IMR-90 (cell line): Measurements from ENCODE around the gene RPTOR. TPM values are rescaled to one million over a fixed set of nuclear protein-coding genes. Genes with fewer than 3 reads are reported as not detected.

ENCODE experiments used
- ATAC-seq: fragments of 200-7000 bp; cut with Tn5 transposase; 2 replicates; pipeline ENCODE4 v1.9.1; 2020; ENCODE audit warnings: low read depth, mild to moderate bottlenecking, moderate library complexity
- BruUV-seq: library from RNA; stranded (reverse); fragments of 400-500 nt; replicated peaks from 2 replicates; lab custom pipeline; 2021; lab: Mats Ljungman, UMichigan
- CTCF ChIA-PET: fragments of 300-600 bp; formaldehyde crosslinking; extraction: SDS; loops from one replicate; lab custom pipeline; 2021; ENCODE audit warnings: antibody characterized with exemption; lab: Yijun Ruan, JAX
- POLR2A ChIA-PET: fragments of 300-600 bp; sonication (Branson Sonifier 250); formaldehyde crosslinking; loops from one replicate; lab custom pipeline; 2022; ENCODE audit warnings: antibody characterized with exemption; ENCODE audit not compliant: unreplicated experiment; lab: Charles Lee
- DNase-seq: peaks from one replicate; pipeline ENCODE4 v3.0.0; 2013
- H2AFZ ChIP-seq: replicated peaks from 2 replicates; pipeline ENCODE3; 2013; ENCODE audit warnings: low read length, mild to moderate bottlenecking; ENCODE audit not compliant: poor library complexity
- H2AK5ac ChIP-seq: 2 replicates; pipeline ENCODE4 v1.6.1; 2013; ENCODE audit warnings: low read depth, low read length, inconsistent platforms
- H2AK9ac ChIP-seq: replicated peaks from 2 replicates; pipeline ENCODE3; 2013; ENCODE audit warnings: mild to moderate bottlenecking, low read depth, low read length, moderate library complexity; ENCODE audit not compliant: poor library complexity
- H2BK120ac ChIP-seq: 2 replicates; pipeline ENCODE4 v1.6.1; 2013; ENCODE audit warnings: low read depth, low read length, inconsistent platforms
- H2BK15ac ChIP-seq: 3 replicates; pipeline ENCODE4 v1.6.1; 2013; ENCODE audit warnings: low read depth, low read length, inconsistent platforms
- H2BK20ac ChIP-seq: 2 replicates; pipeline ENCODE4 v1.6.1; 2013; ENCODE audit warnings: low read depth, mild to moderate bottlenecking, inconsistent platforms, low read length, moderate library complexity
- H2BK5ac ChIP-seq: 2 replicates; pipeline ENCODE4 v1.6.1; 2013; ENCODE audit warnings: mild to moderate bottlenecking, low read depth, low read length, inconsistent platforms; ENCODE audit not compliant: poor library complexity, severe bottlenecking
- H3K14ac ChIP-seq: replicated peaks from 2 replicates; pipeline ENCODE4 v1.6.1; 2013; ENCODE audit warnings: low read depth, low read length, inconsistent platforms
- H3K18ac ChIP-seq: 2 replicates; pipeline ENCODE4 v1.6.1; 2013; ENCODE audit warnings: low read depth, low read length, control low read depth
- H3K23ac ChIP-seq: 2 replicates; pipeline ENCODE4 v1.6.1; 2013; ENCODE audit warnings: low read depth, low read length, inconsistent platforms
- H3K27ac ChIP-seq: 2 replicates; pipeline ENCODE4 v1.5.1; 2013; ENCODE audit warnings: mild to moderate bottlenecking, control low read depth, low read length; ENCODE audit not compliant: insufficient read depth
- H3K27me3 ChIP-seq: 2 replicates; pipeline ENCODE4 v1.6.1; 2013; ENCODE audit warnings: low read length; ENCODE audit not compliant: control insufficient read depth, insufficient read depth
- H3K36me3 ChIP-seq: 2 replicates; pipeline ENCODE4 v1.6.1; 2013; ENCODE audit warnings: low read length, mixed read lengths; ENCODE audit not compliant: control insufficient read depth, insufficient read depth
- H3K4ac ChIP-seq: 2 replicates; pipeline ENCODE4 v1.6.1; 2013; ENCODE audit warnings: low read depth, low read length, inconsistent platforms
- H3K4me1 ChIP-seq: 2 replicates; pipeline ENCODE4 v1.6.1; 2013; ENCODE audit warnings: low read length, mixed read lengths; ENCODE audit not compliant: control insufficient read depth, insufficient read depth
- H3K4me2 ChIP-seq: 2 replicates; pipeline ENCODE4 v1.6.1; 2013; ENCODE audit warnings: low read depth, mild to moderate bottlenecking, control low read depth, low read length, moderate library complexity
- H3K4me3 ChIP-seq: 2 replicates; pipeline ENCODE4 v1.5.1; 2013; ENCODE audit warnings: low read depth, mild to moderate bottlenecking, control low read depth, low read length, moderate library complexity; ENCODE audit not compliant: insufficient read depth
- H3K56ac ChIP-seq: 2 replicates; pipeline ENCODE4 v1.6.1; 2013; ENCODE audit warnings: low read length, inconsistent platforms; ENCODE audit not compliant: insufficient read depth; ENCODE audit errors: extremely low read depth
- H3K79me1 ChIP-seq, 2 experiments: 2 replicates each; pipeline ENCODE4 v1.6.1; 2013; ENCODE audit warnings: low read length in 2 of 2, inconsistent platforms in 1 of 2, low read depth in 1 of 2
- H3K9ac ChIP-seq: 2 replicates; pipeline ENCODE4 v1.6.1; 2013; ENCODE audit warnings: low read depth, low read length, control low read depth
- H3K9me1 ChIP-seq: 2 replicates; pipeline ENCODE4 v1.6.1; 2013; ENCODE audit warnings: low read length, inconsistent platforms; ENCODE audit not compliant: insufficient read depth
- H3K9me3 ChIP-seq: 2 replicates; pipeline ENCODE4 v1.6.1; 2013; ENCODE audit warnings: low read length; ENCODE audit not compliant: control insufficient read depth, insufficient read depth
- H4K20me1 ChIP-seq: 2 replicates; pipeline ENCODE4 v1.6.1; 2013; ENCODE audit warnings: low read length, inconsistent platforms; ENCODE audit not compliant: insufficient read depth
- H4K5ac ChIP-seq: 2 replicates; pipeline ENCODE4 v1.6.1; 2013; ENCODE audit warnings: mild to moderate bottlenecking, low read depth, low read length, control low read depth
- H4K8ac ChIP-seq, 2 experiments: 2 replicates each; pipeline ENCODE4 v1.6.1; 2013; ENCODE audit warnings: low read depth in 2 of 2, low read length in 2 of 2, control low read depth in 1 of 2, inconsistent platforms in 1 of 2
- H4K91ac ChIP-seq: 2 replicates; pipeline ENCODE4 v1.6.1; 2013; ENCODE audit warnings: low read depth, low read length, inconsistent platforms; ENCODE audit not compliant: insufficient read depth
- BHLHE40 ChIP-seq: fragments of 150-350 bp; IDR thresholded peaks from 2 replicates; pipeline ENCODE4 v1.6.1; 2016; ENCODE audit warnings: mild to moderate bottlenecking, low read depth, low read length
- ELK1 ChIP-seq: fragments of 150-350 bp; IDR thresholded peaks from 2 replicates; pipeline ENCODE4 v1.6.1; 2016; ENCODE audit warnings: low read depth, mild to moderate bottlenecking, low read length, moderate library complexity, borderline replicate concordance
- FOS ChIP-seq: fragments of 150-350 bp; IDR thresholded peaks from 2 replicates; pipeline ENCODE4 v1.6.1; 2016; ENCODE audit warnings: low read depth, low read length
- NFE2L2 ChIP-seq: fragments of 150-350 bp; IDR thresholded peaks from 2 replicates; pipeline ENCODE4 v1.6.1; 2016; ENCODE audit warnings: low read depth, mild to moderate bottlenecking, low read length
- POLR2A ChIP-seq: IDR thresholded peaks from 2 replicates; pipeline ENCODE4 v1.6.1; 2012; ENCODE audit warnings: mild to moderate bottlenecking, low read depth, low read length
- RCOR1 ChIP-seq: IDR thresholded peaks from 2 replicates; pipeline ENCODE4 v1.6.1; 2012; ENCODE audit warnings: mild to moderate bottlenecking, low read length, improper control_type of control experiment; ENCODE audit not compliant: insufficient replicate concordance
- RFX5 ChIP-seq: IDR thresholded peaks from 2 replicates; pipeline ENCODE4 v1.8.0; 2012; ENCODE audit warnings: low read depth, mild to moderate bottlenecking, low read length, moderate library complexity
- WGBS, 2 experiments: methylation state at CpG; one replicate each; pipeline versions ENCODE4 v1.1.5 to v1.1.7; 2013; ENCODE audit warnings: missing lambda C conversion rate in 2 of 2; ENCODE audit not compliant: insufficient read length in 1 of 2; ENCODE audit errors: extremely low coverage in 2 of 2; 5-methylcytosine and 5-hydroxymethylcytosine counted together
- dilution Hi-C: fragments of 300-500 bp; cut with HindIII; formaldehyde crosslinking; loops from one replicate; pipeline ENCODE4 v1.14.3; 2018; ENCODE audit warnings: low sequenced_read_pairs; ENCODE audit not compliant: unreplicated experiment
- in situ Hi-C: fragments of 300-500 bp; cut with MboI; formaldehyde crosslinking; loops from 3 replicates; pipeline ENCODE4 v1.14.3; 2019; ENCODE audit warnings: low sequenced_read_pairs, inconsistent platforms, mixed read lengths
- intact Hi-C: fragments of 100-400 bp; cut with micrococcal nuclease; formaldehyde crosslinking; loops from 2 replicates; pipeline ENCODE4 v1.10.0; 2022
- polyA plus RNA-seq, 3 experiments: library from polyadenylated mRNA; depleted of rRNA; stranded (reverse); fragments of >200 nt; gene quantifications; 2 replicates each; pipeline ENCODE4 v1.2.3, GENCODE V29; 2012; ENCODE audit warnings: low replicate concordance in 1 of 3
- total RNA-seq: library from RNA; depleted of rRNA; stranded (reverse); fragments of >200 nt; gene quantifications from 2 replicates; pipeline ENCODE4 v1.2.3, GENCODE V29; 2012
- TF ChIP-seq, protein P1 (sequence below): fragments of 150-350 bp; IDR thresholded peaks from 2 replicates; pipeline ENCODE4 v1.6.1; 2017; ENCODE audit warnings: mild to moderate bottlenecking, antibody characterized with exemption, low read length, low read depth

Gene RPTOR
- total and polyA plus RNA-seq, 2 of the 4 experiments (the other 2 are of a cell fraction), result 10.8 to 14.7 TPM

- Histone ChIP-seq H3K4me2 (peak overlapping the region; percentile 28), H2BK120ac (peak overlapping the region; percentile 90), H3K79me1 (peaks cover 25 to 87% of the 10 kb centered on the region in 2 experiments), H3K56ac (peak overlapping the region; percentile 73; the same call in 1 of the 2 replicates), H3K9ac (peak overlapping the region; percentile 4; the same call in 1 of the 2 replicates), H3K23ac (peak overlapping the region; percentile 83), H2BK15ac (peak overlapping the region; percentile 88), H4K5ac (peak overlapping the region; percentile 85), H2AK9ac (peak overlapping the region; percentile 82), H3K27me3 (no peaks in the 10 kb centered on the region), H4K20me1 (no peaks in the 10 kb centered on the region), H2AK5ac (peak overlapping the region; percentile 84), H4K8ac (peak overlapping the region; percentile 49 to 95), H3K14ac (peak overlapping the region; percentile 92), H3K9me1 (peaks cover 32% of the 10 kb centered on the region), H4K91ac (peak overlapping the region; percentile 91), H2AFZ (peak overlapping the region; percentile 74), H3K4me1 (peaks cover 29% of the 10 kb centered on the region), H3K18ac (peak overlapping the region; percentile 90), H3K4me3 (no peak overlapping the region), H2BK20ac (peak overlapping the region; percentile 95), H3K4ac (peak overlapping the region; percentile 90), H3K9me3 (no peaks in the 10 kb centered on the region), H3K36me3 (peaks cover 4% of the 10 kb centered on the region), H3K27ac (peak overlapping the region; percentile 67), H2BK5ac (peak overlapping the region; percentile 95)
- intact Hi-C loops, result no loop called here
- dilution Hi-C loops, result no loop called here
- no TSS peak for BruUV-seq
- ChIA-PET POLR2A (interaction anchor here (1.0 kb wide), 1 partner anchor 10 kb away, joined by 4 read pairs; no protein-coding TSS in a partner anchor), CTCF (interaction anchor here (0.7 kb wide), 1 partner anchor 192 kb away, joined by 4 read pairs; no protein-coding TSS in a partner anchor)
- no peak for TF ChIP-seq FOS
- TF ChIP-seq ELK1, result no peak
- TF ChIP-seq, protein P1, sequence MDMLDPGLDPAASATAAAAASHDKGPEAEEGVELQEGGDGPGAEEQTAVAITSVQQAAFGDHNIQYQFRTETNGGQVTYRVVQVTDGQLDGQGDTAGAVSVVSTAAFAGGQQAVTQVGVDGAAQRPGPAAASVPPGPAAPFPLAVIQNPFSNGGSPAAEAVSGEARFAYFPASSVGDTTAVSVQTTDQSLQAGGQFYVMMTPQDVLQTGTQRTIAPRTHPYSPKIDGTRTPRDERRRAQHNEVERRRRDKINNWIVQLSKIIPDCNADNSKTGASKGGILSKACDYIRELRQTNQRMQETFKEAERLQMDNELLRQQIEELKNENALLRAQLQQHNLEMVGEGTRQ, result no peak
- no peak for TF ChIP-seq RFX5
- TF ChIP-seq BHLHE40, result no peak
- TF ChIP-seq POLR2A, result no peak
- no peak for TF ChIP-seq RCOR1
- TF ChIP-seq NFE2L2, result no peak
- in situ Hi-C loops, result no loop called here
- ATAC-seq (peak; percentile 52), DNase-seq (peak; percentile 59)
- WGBS, 2 experiments, result 61% methylated on average over 8 of the region's 16 CpGs; no CpG with 5 or more reads in 1 of the 2 experiments
Measured at GRCh38 chr17:80782536-80783427, 238.1 kb downstream of the RPTOR start.
